NCI-H2107 (cell line): ENCODE data around the gene VPS16.

ENCODE experiments used
- DNase-seq: peaks from one replicate; lab custom pipeline; 2025; lab: John Stamatoyannopoulos, UW

VPS16 gene

DNA sequence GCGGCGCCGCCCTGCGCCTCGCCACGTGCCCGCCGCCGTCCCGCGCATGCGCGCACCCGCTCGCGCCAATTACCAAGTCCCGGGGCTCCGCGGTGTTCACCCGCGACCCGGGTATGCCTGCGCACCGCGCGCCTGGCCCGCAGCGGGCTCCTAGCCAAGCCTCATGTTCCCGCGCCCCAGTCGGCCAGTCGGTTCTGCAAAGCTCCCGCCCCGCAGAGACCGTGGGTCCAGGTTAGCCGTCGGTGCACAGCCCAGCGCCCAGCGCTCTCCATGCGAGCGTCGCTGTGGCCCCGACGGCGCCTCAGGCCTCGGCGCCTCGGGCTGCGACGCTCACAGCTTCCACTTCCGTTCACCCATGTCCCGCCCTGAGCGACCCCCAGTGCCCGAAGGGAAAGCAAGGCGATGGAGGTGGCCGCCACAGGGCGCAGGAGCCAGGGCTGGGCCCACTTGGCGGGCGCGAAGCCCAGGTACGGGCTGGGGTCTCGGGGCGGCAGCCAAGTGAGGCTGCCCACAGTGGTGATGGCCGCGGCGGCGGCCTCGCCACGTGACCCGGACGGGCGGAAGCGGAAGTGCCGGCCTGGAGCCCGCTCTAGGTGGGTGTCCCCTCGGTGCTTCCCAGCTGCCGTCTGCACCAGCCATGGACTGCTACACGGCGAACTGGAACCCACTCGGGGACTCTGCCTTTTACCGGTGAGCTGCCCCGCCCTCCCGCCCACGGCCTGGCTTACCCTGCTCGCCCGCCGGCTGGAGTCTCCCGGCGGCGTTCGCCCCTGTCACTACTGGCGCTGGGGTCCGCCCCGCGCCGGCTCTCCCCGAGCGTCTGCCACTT lies at the start of gene VPS16, which contains the start of gene PCED1A:
Gene VPS16, plus strand, starts transcription at position 608 of the 829 bp plus-strand sequence. Its CDS starts 30 bp downstream, at position 638.
Gene PCED1A, minus strand, starts transcription at position 518 of the 829 bp plus-strand sequence. CDS start 743 bp downstream, outside the sequence.
- DNase-seq: no peak

DNA sequence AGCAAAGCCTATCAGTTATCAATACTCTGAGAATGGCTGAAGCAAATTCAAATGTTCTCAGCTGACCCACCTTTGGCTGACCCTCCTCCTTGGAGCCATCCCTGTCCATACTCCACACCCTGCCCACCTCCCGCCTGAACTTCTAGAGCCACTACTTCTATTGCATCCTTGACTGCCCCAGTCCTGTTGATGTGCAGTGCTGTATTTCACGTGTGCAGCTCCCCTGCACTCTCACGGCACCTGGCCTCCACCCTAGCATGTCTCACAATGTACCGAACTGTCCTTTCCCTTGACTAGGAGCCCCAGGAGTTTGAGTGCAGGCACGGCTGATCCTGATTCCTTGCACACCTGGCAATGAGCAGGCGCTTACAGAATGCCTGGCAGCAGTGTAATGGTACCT lies 47.1 kb upstream of the VPS16 start:
- no peak for DNase-seq

GRCh38 chr20:2794202-2794748 lies 46.3 kb upstream of the VPS16 start:
- no peak for DNase-seq

- no peak for DNase-seq
Observed at GRCh38 chr20:2794866-2795447, 45.6 kb upstream of the VPS16 start.

DNA sequence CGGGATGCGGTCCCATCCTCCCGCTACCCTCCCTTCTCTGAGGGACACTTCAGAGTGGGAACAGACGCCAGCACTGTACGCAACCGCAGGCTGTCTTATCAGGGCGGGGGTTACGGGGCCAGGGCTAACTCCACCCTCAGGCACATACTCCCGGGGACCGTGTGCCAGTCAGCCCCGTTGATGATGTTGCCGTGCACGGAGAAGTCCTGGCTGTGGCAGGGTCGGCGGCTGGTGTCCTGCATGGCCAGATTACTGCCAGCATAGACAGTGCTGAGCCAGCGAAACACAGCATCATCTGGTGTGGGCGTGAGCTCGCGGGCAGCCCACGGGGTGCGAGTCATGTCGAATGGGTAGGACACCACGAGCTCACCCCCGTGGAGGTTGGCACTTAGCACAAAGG lies 45.1 kb upstream of the VPS16 start:
- DNase-seq: no peak

GRCh38 chr20:2796011-2796660 lies 44.4 kb upstream of the VPS16 start:
- DNase-seq: no peak

DNA sequence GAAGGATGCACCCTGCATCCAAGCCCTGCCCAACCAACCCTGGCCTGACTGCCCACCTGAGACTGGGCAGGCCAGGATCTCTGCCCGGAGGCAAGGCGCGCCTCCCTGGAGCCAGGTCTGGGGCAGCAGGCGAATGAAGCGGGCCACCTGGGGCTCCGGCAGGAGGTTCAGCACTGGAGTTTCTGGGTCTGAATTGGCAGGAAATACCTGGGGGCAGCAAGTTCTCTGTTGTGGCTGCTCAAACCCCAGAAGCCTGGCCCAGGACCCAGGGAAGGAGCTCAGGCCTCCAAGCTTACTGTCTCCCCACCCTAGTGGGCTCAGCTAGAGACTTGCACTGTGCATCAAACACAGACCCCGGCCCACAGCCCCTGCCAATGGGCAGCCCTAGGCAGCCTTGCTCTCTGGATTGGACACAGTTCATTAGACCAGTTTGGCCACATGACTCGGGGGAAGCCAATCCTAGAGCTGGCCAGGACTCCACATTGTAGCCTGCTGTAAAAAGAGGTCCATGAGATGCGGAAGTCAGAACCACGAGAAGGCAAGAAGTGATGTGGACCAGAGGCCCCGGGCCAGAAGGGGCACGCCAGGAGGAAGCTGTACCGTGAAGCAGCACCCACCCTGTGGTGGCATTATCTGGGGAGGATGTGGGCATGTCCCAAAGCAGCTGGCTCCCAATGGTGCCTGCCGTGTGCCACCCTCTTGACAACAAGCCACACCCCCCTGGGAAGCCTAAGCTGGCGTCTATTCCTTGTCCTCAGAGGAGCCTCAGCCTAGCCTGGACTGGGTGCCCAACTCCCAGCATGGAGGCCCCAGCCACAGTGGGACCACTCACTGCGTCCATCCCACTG lies 43.2 kb upstream of the VPS16 start:
- no peak for DNase-seq

DNA sequence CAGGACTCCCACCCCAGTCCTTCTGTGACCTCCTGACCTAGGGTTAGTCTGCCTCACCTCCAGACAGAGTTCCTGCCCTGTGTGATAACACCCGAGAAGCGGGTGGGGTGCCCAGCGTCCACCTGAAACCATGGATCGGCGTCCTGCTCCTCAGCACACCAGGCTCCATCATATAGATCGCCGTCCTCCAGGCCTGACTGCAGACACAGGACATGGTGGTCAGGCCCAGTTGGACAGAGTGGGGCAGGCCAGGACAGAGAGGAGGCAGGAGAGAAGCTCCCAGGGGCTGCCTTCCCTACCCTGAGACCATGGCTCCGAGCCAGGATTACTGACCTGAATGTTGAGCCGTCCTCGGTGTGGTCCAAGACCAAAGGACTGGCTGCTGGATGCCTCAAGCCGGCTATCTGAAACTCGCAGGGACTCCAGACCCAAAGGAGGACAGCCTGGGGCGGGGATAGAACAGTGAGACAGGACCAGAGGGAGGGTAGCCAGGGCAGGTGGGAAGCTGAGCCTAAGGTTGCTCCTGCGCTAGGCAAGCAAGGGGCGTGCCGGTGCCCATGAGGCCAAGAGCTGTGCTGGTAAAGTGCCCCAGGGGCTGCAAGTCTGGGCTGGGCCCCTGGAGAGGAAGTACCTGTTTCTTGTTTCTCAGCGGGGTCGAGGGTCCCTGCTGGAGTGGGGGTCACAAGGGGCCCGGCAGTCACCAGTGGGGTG lies 42.3 kb upstream of the VPS16 start:
- no peak for DNase-seq

- no peak for DNase-seq
Observed at GRCh38 chr20:2798814-2799213, 41.7 kb upstream of the VPS16 start.

DNA sequence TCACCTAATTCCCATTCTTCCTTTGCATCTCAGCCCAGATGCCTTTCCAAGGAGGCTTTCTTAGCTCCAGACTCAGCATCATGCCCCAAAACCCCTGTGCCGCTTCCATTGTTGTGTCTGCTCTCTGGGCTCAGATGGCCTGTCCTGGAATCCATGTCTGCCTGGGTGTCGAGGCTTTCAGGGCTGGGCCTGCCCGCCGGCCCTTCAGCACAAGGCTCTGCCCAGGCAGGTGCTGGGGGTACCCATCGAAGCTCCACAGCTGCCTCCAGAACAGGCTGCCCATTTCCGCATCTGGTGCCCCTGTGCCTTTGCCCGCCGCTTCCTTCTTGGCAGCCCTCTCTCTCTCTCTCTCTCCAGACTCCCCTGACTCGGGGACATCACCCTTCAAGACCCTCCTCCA lies 41.3 kb upstream of the VPS16 start:
- DNase-seq: no peak

- DNase-seq: no peak
Observed at GRCh38 chr20:2799688-2800520, 40.6 kb upstream of the VPS16 start.

DNA sequence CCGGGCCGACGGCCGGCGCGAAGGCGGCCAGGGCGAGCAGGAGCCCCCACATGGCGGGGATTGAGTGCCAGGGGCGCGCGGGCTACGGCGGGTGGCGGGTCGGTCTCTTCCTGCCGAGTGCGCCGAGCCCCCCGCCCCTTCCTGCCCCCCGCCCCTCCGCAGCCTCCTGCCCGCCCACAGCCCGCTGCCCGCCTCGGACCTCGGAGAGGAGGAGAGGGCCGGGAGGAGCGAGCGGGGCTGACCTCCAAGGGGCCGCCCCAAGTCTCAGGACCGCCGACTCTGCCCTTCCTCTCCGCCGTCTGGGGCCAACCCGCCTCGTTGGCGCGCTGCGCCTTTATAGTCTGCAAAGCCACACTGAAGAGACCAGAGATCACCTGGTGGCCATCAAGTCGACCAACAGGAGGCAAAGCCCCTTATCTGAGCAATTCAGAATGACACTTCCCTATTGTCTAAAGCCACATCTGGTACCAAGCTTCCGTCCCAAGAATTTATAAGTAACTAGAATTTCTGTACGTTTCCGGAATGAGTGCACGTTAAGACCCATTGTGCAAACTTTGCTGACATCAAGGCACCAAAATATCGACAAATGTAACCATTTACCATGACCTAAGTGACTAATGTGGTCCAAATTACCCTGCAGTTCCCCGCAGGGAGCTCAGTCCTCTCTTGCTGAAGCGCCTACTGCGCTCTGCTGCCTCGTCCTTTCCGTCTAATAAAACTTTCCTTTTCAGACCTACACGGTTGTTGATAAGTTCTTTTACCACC lies 39.8 kb upstream of the VPS16 start, which contains the start of gene CPXM1:
Gene CPXM1, minus strand, starts transcription at position 107 of the 765 bp plus-strand sequence. Its CDS starts 55 bp downstream, at position 52.
- DNase-seq: no peak

- DNase-seq: no peak
Observed at GRCh38 chr20:2801286-2801728, 39.2 kb upstream of the VPS16 start.

- DNase-seq: no peak
Observed at GRCh38 chr20:2804041-2804828, 36.3 kb upstream of the VPS16 start.

DNA sequence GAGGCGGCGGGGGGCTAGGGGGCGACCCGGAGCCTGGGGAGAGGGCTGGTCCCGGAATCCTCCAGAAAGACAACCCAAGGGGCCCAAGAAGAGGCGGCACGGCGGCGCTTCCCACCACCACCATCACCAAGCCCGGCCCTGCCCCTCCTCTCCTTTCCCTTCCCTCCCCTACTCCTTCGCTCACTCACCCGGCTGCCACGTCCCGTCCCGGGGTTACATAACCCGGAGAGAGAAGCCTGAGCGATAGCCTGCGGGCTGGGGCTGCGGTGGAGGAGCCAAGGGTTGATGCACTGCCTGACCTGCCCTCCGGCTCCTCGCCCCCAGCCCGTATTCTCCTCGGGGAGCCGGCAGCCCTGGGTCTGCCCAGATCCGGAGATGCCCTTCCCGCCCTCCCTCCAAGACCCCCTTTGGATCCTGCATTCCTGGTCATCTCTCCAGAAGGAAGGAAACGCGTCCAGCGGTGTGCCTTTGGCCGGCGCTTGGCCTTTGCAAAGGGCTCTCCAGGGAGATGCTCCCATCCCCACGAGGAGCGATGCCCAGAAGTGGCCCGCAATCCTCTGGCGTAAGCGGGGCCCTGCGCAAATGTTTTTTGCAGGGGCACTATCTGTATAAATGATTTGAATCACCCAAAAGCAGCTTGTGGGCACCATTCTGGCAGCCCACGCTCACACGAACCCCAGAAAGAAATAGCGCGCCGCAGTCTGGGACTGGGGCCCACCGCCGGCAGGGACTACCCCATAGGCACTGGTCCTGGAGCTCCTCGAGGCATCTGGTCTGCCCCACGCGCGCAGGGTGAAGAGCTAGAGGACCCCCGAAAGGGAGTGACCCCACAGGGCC lies 35.5 kb upstream of the VPS16 start:
- DNase-seq: no peak

- DNase-seq: no peak
Observed at GRCh38 chr20:2805689-2806350, 34.7 kb upstream of the VPS16 start.

DNA sequence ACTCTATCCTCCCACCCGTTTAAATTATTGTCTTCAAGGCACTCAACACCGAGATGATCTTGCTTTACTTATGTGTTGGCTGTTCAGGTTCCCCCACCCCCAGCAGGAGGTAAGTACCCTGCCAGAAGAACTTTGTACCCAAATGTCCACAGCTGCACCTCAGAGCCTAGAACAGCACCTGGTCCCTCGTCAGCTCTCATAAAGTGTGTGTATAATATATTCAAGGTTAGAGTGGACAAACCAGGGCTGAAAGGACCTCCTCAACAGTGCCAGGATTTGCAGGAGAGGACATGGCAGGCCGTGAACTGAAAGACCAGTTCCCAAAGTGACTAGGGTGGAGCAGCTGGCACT lies 34.2 kb upstream of the VPS16 start:
- DNase-seq: no peak
